ENCODE data around the gene BRAT1. TPM values are rescaled to one million over a fixed set of nuclear protein-coding genes. Genes with fewer than 3 reads are reported as not detected.

Gene BRAT1
- total RNA-seq, 2 experiments from 2014 or later: 24.1 to 24.5 TPM

DNA sequence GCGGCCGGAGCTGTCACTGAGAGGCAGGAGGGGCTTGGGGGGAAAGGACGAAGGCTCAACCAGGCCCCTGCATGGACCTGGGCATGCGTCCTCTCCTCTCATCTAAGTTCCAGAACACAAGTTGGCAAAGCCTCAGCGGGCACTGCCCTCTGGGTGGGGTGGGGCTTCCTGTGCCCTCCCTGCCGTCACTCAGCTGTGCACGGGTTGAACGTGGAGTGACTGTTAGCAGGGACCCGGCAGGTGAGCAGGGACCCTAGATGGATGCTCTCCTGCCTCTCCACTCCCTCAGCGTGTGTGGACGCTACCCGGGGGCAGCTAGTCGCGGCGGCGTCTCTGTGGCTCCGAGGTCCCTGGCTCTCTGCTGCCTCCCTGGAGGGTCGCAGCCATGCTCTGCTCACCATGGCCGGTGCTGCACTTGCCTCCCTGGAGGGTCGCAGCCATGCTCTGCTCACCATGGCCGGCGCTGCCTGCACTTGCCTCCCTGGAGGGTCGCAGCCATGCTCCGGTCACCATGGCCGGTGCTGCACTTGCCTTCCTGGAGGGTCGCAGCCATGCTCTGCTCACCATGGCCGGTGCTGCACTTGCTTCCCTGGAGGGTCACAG lies 40.0 kb upstream of the BRAT1 start:
- POLR2A ChIA-PET: no interaction called here
- no peak overlapping the region for H3K4me3 Mint-ChIP-seq
- no peak overlapping the region for H3K27ac Mint-ChIP-seq
- intact Hi-C loops (cut with DNase I, micrococcal nuclease): no loop called here
- ATAC-seq (ENCODE audit: poor library complexity) (no peak), DNase-seq (no peak)
- no peaks in the 10 kb centered on the region for H3K4me1 Mint-ChIP-seq (ENCODE audit: low read depth)
- Histone ChIP-seq H3K4me1 (ENCODE audit: insufficient read depth, low read length) (no peaks in the 10 kb centered on the region), H3K9me3 (ENCODE audit: control insufficient read depth in 1 of 2, insufficient read depth in 1 of 2, low read length in 2 of 2) (no peaks in the 10 kb centered on the region), H3K36me3 (ENCODE audit: insufficient read depth, low read length) (peaks cover 24% of the 10 kb centered on the region), H3K27me3 (ENCODE audit: control insufficient read depth in 1 of 2, insufficient read depth in 2 of 2, low read length in 2 of 2) (no peaks in the 10 kb centered on the region), H3K4me3 (ENCODE audit: low read length) (no peak overlapping the region), H3K27ac (ENCODE audit: low read depth in 1 of 2, low read length in 2 of 2) (no peak overlapping the region)
- H3K9me3 Mint-ChIP-seq: no peaks in the 10 kb centered on the region
- H3K27me3 Mint-ChIP-seq: no peaks in the 10 kb centered on the region
- TF ChIP-seq, protein P1, sequence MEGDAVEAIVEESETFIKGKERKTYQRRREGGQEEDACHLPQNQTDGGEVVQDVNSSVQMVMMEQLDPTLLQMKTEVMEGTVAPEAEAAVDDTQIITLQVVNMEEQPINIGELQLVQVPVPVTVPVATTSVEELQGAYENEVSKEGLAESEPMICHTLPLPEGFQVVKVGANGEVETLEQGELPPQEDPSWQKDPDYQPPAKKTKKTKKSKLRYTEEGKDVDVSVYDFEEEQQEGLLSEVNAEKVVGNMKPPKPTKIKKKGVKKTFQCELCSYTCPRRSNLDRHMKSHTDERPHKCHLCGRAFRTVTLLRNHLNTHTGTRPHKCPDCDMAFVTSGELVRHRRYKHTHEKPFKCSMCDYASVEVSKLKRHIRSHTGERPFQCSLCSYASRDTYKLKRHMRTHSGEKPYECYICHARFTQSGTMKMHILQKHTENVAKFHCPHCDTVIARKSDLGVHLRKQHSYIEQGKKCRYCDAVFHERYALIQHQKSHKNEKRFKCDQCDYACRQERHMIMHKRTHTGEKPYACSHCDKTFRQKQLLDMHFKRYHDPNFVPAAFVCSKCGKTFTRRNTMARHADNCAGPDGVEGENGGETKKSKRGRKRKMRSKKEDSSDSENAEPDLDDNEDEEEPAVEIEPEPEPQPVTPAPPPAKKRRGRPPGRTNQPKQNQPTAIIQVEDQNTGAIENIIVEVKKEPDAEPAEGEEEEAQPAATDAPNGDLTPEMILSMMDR (IDR thresholded peaks at IDR 0.05): no peak
- H3K36me3 Mint-ChIP-seq (ENCODE audit: low read depth): peaks cover 24% of the 10 kb centered on the region
- CTCF ChIA-PET: no interaction called here

DNA sequence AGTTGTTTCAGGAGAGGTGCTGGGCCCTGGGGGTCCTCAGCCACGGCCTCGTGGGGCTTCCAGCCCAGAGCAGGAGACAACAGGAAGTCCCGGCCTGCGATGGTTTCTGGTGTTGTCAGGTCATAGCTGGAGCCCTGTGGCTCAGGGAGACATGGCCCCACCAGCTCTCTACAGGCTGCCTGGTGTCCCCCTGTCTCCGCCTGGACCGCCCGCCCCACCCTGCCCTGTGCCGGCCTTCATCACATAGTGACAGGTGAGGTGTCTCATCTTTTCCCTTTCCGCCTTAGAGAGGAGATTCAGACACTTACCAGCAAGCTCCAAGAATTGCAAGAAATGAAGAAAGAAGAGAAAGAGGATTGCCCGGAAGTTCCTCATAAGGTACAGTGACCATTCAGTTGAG lies 39.3 kb upstream of the BRAT1 start:
- Mint-ChIP-seq H3K36me3 (ENCODE audit: low read depth) (peaks cover 21% of the 10 kb centered on the region), H3K9me3 (no peaks in the 10 kb centered on the region), H3K4me1 (ENCODE audit: low read depth) (no peaks in the 10 kb centered on the region), H3K4me3 (no peak overlapping the region), H3K27ac (no peak overlapping the region), H3K27me3 (no peaks in the 10 kb centered on the region)
- H3K27ac ChIP-seq (ENCODE audit: low read depth in 1 of 2, low read length in 2 of 2): no peak overlapping the region
- H3K36me3 ChIP-seq (ENCODE audit: insufficient read depth, low read length): peaks cover 24% of the 10 kb centered on the region
- TF ChIP-seq, protein P1 (IDR thresholded peaks at IDR 0.05): no peak
- CTCF ChIA-PET: no interaction called here
- POLR2A ChIA-PET: no interaction called here
- ATAC-seq (ENCODE audit: poor library complexity) (no peak), DNase-seq (no peak)
- intact Hi-C loops (cut with DNase I, micrococcal nuclease): no loop called here
- no peak overlapping the region for H3K4me3 ChIP-seq (ENCODE audit: low read length)
- no peaks in the 10 kb centered on the region for H3K4me1 ChIP-seq (ENCODE audit: insufficient read depth, low read length)
- no peaks in the 10 kb centered on the region for H3K9me3 ChIP-seq (ENCODE audit: control insufficient read depth in 1 of 2, insufficient read depth in 1 of 2, low read length in 2 of 2)
- no peaks in the 10 kb centered on the region for H3K27me3 ChIP-seq (ENCODE audit: control insufficient read depth in 1 of 2, insufficient read depth in 2 of 2, low read length in 2 of 2)

DNA sequence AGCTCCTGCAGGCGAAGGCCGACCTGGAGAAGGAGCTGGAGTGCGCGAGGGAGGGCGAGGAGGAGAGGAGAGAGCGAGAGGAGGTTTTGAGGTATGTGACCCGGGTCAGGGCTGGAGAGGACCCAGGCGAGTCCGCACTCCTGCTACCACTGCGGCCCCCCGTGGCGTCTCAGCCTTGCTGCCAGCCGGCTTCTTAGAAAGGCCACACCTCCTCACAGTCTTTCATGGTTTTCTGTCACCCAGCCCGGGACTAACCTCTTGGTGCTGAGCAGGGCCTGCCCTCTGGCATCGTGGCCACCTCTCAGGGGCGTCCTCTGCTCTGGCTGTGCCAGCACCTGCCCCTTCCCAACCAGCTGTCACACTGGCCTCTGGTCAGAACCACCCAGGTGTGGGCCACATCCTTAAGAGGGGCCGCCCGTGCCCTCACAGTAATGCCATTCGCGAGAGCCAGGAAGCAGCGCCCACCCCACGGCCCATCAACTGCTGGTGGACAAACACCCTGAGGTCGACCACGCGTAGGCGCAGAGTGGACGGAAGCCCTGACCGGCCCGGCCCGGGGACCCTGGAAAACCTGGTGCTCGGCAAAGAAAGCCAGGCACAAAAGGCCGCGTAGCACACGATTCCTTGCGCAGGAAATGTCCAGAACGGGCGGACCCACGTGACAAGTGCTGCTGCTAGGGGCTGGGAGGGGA lies 37.9 kb upstream of the BRAT1 start:
- no peak overlapping the region for H3K4me3 Mint-ChIP-seq
- no peaks in the 10 kb centered on the region for H3K27me3 ChIP-seq (ENCODE audit: control insufficient read depth in 1 of 2, insufficient read depth in 2 of 2, low read length in 2 of 2)
- H3K36me3 ChIP-seq (ENCODE audit: insufficient read depth, low read length): peaks cover 18% of the 10 kb centered on the region
- H3K27ac ChIP-seq (ENCODE audit: low read depth in 1 of 2, low read length in 2 of 2): no peak overlapping the region
- no peaks in the 10 kb centered on the region for H3K27me3 Mint-ChIP-seq
- TF ChIP-seq, protein P1 (IDR thresholded peaks at IDR 0.05): no peak
- peaks cover 21% of the 10 kb centered on the region for H3K36me3 Mint-ChIP-seq (ENCODE audit: low read depth)
- CTCF ChIA-PET: no interaction called here
- intact Hi-C loops (cut with DNase I, micrococcal nuclease): no loop called here
- no peaks in the 10 kb centered on the region for H3K9me3 Mint-ChIP-seq
- no peak overlapping the region for H3K27ac Mint-ChIP-seq
- POLR2A ChIA-PET: no interaction called here
- DNase-seq (no peak), ATAC-seq (ENCODE audit: poor library complexity) (no peak)
- no peak overlapping the region for H3K4me3 ChIP-seq (ENCODE audit: low read length)
- no peaks in the 10 kb centered on the region for H3K4me1 Mint-ChIP-seq (ENCODE audit: low read depth)
- no peaks in the 10 kb centered on the region for H3K4me1 ChIP-seq (ENCODE audit: insufficient read depth, low read length)
- H3K9me3 ChIP-seq (ENCODE audit: control insufficient read depth in 1 of 2, insufficient read depth in 1 of 2, low read length in 2 of 2): no peaks in the 10 kb centered on the region

Data from CD4-positive, alpha-beta T cell (primary cell).